Ramos (cell line): ENCODE measurements around the gene ASPHD2.

ENCODE experiments used
- in situ Hi-C: fragments of 300-500 bp; cut with MboI; formaldehyde crosslinking; loops from one replicate; pipeline ENCODE4 v1.14.3; 2022; ENCODE audit warnings: low sequenced_read_pairs; ENCODE audit not compliant: unreplicated experiment

Gene ASPHD2

DNA sequence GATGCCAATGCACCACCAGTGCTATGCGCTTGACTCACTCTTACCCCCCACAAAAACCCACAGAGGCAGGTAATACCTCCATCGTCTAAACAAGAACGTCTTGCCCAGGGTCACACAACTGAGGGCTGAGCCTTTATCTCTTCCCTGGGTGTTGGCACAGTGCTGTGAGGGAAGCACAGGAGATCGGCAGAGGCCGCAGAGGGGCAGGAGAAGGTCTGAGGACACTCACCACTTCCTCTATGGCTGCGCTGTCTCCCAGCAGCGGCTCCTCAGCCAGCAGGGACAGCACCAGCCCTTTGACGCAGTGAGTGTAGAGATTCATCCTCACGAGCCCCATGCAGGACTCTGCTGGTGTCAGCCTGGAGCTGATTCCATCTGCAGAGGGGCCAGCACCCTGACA is 34.6 kb downstream of the ASPHD2 start:
- in situ Hi-C loops = loop anchor here (10.0 kb wide), 1 partner anchor 69 kb away; no protein-coding TSS in a partner anchor

DNA sequence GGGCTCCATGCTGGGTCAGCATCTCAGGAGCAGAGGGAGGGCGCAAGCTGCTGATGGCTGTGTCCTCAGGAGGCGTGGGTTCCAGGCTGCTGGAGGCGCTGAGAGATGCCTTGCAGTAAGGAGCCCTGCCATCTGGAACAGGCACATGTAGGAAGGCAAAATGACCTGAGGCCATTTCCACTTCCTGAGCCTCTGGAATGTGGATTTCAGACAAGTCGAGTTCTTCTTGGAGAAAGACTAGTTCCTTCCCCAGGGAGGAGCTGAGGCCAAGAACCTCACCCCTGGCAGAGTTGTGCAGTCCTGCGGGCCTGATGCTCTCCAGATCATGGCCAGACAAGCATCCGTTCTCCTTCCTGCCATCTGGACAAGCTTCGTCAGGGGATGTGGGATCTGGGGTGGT is 35.3 kb downstream of the ASPHD2 start:
- in situ Hi-C loops = loop anchor here (10.0 kb wide), 1 partner anchor 70 kb away; no protein-coding TSS in a partner anchor

DNA sequence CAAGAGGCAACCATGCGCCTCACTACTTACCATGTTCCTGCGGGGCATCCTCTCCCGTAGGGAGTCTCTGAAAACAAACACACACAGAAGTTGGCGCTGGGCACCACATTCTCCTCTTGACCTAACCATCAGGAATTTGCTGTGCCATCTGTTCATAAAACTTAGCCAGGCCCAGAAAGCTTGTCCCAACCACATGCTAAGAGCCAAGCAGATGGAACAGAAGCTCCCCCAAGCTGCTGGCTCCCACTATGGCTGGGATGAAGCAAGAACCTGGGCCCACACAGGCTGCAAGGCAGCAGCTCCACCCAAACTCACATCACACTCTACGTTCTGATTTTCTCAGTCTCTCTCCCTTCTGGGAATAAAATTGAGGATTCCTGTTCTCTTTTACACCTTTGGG is 37.1 kb downstream of the ASPHD2 start:
- in situ Hi-C loops = loop anchor here (10.0 kb wide), 1 partner anchor 71 kb away; no protein-coding TSS in a partner anchor

DNA sequence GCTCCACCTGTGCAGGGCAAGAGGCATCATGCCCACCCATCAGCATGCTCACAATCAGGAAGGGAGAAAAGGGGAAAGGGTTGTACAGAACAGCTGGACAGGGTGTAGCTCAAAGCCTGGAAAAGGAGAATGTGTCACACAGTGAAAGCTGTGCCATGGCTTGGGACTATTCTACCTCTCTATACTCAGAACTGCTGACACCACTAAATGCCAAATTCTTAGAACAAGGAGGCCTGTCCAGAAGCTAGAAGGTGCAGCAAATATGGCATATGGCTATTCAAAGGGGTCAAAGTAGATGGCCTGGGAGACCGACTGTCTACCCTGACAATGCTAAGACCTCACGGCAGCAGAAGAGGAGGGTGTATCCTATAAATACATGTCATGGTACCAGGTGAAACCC is 41.7 kb downstream of the ASPHD2 start:
- in situ Hi-C loops = no loop called here

GRCh38 chr22:26471522-26471921 is 42.5 kb downstream of the ASPHD2 start:
- in situ Hi-C loops = no loop called here

GRCh38 chr22:26474682-26475081 is 45.6 kb downstream of the ASPHD2 start:
- in situ Hi-C loops = no loop called here

DNA sequence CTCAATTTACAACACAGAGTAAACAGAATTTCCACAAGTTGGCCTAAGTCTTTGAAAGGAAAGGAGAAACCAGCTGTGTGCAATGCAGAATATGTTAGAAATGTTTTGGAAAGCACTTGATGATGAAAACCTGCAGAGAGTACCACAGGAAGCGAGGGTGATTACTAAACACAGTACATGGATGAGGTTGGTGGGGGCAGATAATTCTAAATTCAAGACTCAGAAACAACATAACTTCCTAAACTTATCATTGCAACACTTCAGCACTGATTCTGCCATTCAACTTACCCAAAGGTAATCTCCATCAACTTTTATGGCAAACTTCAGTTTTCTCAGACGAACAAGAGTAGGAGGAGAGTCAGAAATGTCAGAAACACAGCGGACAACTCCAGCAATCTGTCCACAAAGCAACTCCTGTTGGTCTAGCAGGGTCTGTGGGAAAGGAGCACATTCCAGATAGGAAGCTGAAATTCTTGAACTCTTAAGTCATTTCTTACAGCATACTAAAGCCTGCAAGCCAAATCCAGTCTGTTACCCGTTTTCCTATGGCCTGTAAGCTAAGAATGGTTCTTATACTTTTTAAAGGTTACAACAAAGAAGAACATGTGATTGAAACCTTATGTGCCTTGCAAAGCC is 47.8 kb downstream of the ASPHD2 start:
- in situ Hi-C loops = no loop called here

GRCh38 chr22:26477341-26477731 is 48.3 kb downstream of the ASPHD2 start:
- in situ Hi-C loops = no loop called here

DNA sequence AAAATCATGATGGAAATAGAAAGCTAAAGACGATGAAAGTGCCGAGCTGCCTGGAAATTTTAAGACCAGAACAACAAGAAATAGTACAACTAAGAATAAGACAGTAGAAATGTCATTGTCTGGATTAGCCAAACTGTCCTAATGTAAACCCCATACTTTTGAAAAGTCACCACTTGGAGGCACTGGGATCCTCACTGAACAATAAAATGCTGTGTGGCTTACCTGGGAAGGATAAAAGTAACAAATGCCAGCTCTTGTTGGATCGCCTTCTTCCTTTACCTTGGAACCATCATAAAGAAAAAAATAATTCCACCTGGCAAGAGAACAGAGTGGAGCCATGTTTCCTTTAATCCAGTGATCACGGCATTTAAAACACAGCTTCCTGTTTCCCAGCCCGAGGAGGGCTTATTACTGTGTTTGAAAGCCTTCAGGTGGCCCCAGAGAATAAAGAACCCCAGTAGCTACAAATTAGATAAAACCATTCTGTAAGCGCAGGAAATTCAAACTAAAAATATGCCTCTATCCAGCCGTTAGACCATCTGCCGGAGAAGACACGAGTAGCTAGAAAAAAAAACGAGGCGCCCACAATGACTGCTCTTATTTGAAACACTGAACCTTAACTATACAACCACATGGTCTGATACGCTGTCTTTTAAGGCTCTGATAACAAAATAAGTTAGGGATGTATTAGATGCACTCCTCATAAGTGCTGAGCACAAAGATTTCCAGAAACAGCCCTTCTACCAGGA is 50.2 kb downstream of the ASPHD2 start:
- in situ Hi-C loops = no loop called here

DNA sequence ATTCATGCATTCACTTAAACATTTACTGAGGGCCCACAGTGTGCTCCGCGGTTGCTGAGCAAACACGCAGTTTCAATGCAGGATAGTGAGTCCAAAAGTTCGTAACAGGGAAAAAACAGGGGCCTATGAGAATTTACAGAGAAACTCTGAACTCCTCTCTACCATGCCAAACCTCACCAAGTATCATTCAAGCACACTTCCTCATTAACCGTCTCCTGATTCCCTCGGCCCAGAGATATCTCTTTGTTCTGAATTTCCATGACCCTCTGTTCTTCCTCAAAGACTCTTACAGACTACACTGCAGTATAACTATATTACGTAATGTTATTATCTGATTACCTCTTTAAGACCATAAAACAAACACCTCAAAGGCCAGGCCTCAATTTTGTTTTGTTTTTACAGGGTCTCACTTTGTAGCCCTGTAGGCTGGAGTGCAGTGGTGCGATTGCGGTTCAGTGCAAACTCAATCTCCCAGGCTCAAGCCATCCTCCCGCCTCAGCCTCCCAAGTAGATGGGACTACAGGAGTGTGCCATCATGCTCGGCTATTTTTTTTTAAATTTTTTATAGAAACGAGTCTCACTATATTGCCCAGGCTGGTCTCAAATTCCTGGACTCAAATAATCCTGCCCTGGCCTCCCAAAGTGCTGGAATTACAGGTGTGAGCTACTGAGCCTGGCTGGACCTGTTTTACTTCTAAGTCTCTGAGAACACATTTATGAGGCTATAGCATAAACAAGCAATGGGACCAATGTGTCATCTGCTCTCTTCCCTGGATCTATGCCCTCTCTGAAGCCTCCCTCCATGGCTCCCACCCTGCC is 50.9 kb downstream of the ASPHD2 start:
- in situ Hi-C loops = no loop called here

DNA sequence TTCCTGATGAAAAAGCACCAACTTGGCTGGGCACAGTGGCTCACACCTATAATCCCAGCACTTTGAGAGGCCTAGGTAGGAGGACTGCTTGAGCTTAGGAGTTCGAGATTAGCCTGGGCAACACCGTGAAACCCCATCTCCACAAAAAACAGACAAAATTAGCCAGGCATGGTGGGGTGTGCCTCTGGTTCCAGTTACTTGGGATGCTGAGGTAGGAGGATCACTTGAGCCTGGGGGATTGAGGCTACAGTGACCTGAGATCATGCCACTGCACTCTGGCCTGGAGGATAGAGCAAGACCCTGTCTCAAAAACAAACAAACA is 51.5 kb downstream of the ASPHD2 start:
- in situ Hi-C loops = no loop called here

- in situ Hi-C loops = no loop called here
Observed at GRCh38 chr22:26481112-26481693, 52.1 kb downstream of the ASPHD2 start.

DNA sequence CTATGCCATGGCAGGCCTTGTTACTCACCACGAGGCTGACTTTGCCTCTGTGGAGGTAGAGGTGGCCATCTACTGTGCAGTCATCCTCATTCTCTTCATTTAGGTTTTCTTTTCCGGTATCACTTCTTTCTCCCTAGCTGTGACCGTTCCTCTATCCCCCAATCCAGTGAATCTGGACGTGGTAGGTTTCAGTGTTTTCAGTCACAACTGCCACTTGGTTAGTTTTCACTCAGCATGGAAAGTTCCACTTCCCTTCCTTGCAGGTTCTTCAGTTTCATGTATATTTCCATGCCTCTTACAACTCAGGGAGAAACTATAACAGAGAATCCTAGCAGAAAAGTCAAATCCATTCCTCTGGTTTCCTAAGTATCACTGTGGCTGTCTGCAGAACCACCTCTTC is 52.6 kb downstream of the ASPHD2 start:
- in situ Hi-C loops = no loop called here

DNA sequence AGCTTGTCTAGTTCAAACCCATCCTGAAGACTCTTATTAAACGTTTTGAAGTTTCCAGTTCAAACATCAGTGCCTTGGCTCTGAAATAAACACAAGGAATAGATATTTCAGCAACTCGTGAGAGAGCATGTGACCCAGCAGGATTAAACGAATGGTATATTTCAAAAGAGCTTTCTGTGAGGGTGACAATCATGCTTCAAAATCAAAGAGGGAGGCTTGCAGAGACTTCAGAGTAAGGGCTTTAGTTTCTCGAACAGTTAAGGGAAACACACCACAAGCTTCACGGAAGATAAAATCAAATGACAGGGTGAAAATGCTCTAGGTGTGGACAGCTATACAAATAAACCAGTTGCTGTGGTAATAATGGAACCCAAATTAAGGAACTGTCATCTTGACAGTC is 53.1 kb downstream of the ASPHD2 start:
- in situ Hi-C loops = no loop called here

- in situ Hi-C loops = no loop called here
Observed at GRCh38 chr22:26483043-26483438, 54.0 kb downstream of the ASPHD2 start.

- in situ Hi-C loops = no loop called here
Observed at GRCh38 chr22:26483439-26484359, 54.6 kb downstream of the ASPHD2 start, which contains the start of the genes HPS4 and SRRD. Gene HPS4, minus strand, starts transcription at chr22:26483783. Its CDS starts 2,021 bp downstream, at chr22:26481762. Gene SRRD, plus strand, starts transcription at chr22:26483877. Its CDS starts 14 bp downstream, at chr22:26483891.

DNA sequence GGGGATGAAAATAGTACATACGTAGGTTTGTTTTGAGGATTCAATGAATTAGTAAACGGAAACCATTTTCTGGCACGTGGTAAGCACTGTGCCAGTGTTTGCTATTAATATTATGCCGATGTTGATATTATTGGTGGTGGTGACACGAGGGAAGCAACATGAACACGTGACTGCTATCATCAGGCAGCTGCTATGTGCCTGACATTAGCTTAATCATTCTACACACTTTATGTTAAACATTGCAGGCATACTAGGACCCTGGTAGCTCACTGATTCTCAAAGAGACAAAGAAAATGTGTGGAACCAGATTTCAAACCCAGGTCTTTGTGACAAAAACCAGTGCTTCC is 55.3 kb downstream of the ASPHD2 start:
- in situ Hi-C loops = no loop called here

DNA sequence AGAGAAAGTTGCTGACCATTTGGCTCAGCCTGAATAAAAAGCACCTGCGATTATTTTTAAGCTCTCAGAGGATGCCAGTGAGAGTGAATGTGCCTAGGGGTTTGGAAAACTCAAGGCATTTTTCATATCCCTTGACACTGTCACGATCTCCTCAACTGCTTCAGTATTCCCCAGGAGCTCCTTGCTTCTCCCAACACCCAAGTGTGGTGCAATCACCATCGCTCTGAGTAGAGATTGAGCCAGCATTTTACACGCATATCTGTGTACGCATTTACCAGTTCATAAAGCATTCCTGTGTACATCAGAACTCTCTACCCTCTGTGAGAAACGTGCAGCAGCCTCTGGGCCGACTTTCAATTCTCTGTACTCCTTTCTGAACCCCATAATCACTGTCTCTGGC is 56.0 kb downstream of the ASPHD2 start:
- in situ Hi-C loops = no loop called here

GRCh38 chr22:26485806-26486390 is 56.8 kb downstream of the ASPHD2 start:
- in situ Hi-C loops = no loop called here
